Activated T-helper 1 cell treated with anti-CD3 and anti-CD28 coated beads, Interleukin-12 subunit alpha, Interleukin-12 subunit beta, Interleukin-2, Interleukin-4 antibody, amounts not matched to agents 30 ng/mL and 10 ng/mL and 1 ng/mL, durations not matched to agents 14 hours and 24 hours and 36 hours (primary cell): Measurements from ENCODE around the gene PRPF19. TPM values are rescaled to one million over a fixed set of nuclear protein-coding genes. Genes with fewer than 3 reads are reported as not detected.

Experiments
- DNase-seq: peaks from one replicate; pipeline ENCODE4 v3.0.0; 2021; ENCODE audit warnings: low spot score
- H3K27ac Mint-ChIP-seq: one replicate; pipeline ENCODE4 v1.8.0; 2021; ENCODE audit warnings: mild to moderate bottlenecking, mixed read lengths
- H3K27me3 Mint-ChIP-seq: one replicate; pipeline ENCODE4 v1.8.0; 2022; ENCODE audit warnings: mild to moderate bottlenecking, moderate library complexity, mixed read lengths; ENCODE audit not compliant: insufficient read depth
- H3K36me3 Mint-ChIP-seq: one replicate; pipeline ENCODE4 v1.8.0; 2021; ENCODE audit warnings: low read depth, mixed read lengths
- H3K4me1 Mint-ChIP-seq: one replicate; pipeline ENCODE4 v1.8.0; 2021; ENCODE audit warnings: low read depth, mixed read lengths
- H3K4me3 Mint-ChIP-seq: one replicate; pipeline ENCODE4 v1.8.0; 2021; ENCODE audit warnings: mild to moderate bottlenecking, moderate library complexity, mixed read lengths
- H3K9me3 Mint-ChIP-seq: one replicate; pipeline ENCODE4 v1.8.0; 2021; ENCODE audit warnings: mixed read lengths
- intact Hi-C: fragments of 100-400 bp; cut with micrococcal nuclease; formaldehyde crosslinking; loops from one replicate; pipeline ENCODE4 v1.15.1; 2024
- total RNA-seq: library from RNA; stranded (reverse); gene quantifications from 2 replicates; pipeline ENCODE4 v1.2.3, GENCODE V29; 2022

The PRPF19 gene
- total RNA-seq, 1 donor from 2014 or later: 222 TPM

DNA sequence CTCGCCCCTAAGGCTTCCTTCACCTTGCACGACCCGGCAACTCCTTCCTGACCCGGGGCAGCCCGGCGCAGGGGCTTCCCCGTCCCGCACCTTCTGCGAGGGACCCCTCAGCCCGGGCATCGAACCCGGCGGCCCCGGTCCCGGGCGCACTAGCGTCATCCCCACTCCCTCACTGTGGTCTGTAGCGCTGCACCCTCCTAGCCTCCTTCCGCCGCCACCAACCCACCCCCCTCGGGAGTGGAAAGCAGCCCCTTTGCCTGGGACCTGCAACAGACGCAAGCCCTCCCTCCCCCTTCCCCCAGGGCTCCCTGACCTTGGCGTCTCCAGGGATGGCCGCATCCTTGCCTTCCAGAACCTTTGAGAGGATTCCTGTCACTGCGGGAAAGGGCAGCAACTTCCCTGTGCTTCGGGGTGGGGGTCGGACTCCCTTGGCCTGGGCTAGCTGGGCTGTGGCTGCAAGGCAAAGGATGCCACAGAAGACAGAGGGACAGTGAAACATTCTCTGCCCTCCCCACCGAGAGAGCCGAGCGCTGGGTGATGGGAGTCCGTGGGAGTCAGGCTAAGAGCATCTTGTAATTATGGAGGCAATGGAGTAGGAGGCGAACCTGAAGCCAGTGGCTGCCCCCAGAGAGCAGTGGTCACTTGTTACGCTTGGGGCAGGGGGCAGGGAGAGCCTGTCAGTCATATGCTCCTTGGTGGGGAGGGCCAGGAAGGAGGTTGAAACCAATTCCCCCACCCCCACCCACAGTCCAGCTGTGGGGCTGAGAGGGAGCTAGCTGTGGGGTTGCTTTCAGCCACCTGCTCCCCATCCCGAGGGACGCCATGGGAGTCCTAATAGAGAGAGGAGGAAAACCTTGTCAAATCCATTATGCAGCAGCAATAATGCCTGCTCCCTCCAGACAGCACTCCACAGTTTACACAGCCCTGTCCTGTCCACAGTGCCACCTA, 18.8 kb upstream of the PRPF19 start:
- Mint-ChIP-seq H3K27ac (no peak overlapping the region), H3K4me1 (peaks cover 6% of the 10 kb centered on the region), H3K36me3 (peaks cover 23% of the 10 kb centered on the region), H3K9me3 (no peaks in the 10 kb centered on the region), H3K27me3 (peaks cover 22% of the 10 kb centered on the region), H3K4me3 (peak overlapping the region; percentile 61)
- no peak for DNase-seq
- intact Hi-C loops: loop anchor here (1.0 kb wide), 1 partner anchor 10 kb away; no protein-coding TSS in a partner anchor

DNA sequence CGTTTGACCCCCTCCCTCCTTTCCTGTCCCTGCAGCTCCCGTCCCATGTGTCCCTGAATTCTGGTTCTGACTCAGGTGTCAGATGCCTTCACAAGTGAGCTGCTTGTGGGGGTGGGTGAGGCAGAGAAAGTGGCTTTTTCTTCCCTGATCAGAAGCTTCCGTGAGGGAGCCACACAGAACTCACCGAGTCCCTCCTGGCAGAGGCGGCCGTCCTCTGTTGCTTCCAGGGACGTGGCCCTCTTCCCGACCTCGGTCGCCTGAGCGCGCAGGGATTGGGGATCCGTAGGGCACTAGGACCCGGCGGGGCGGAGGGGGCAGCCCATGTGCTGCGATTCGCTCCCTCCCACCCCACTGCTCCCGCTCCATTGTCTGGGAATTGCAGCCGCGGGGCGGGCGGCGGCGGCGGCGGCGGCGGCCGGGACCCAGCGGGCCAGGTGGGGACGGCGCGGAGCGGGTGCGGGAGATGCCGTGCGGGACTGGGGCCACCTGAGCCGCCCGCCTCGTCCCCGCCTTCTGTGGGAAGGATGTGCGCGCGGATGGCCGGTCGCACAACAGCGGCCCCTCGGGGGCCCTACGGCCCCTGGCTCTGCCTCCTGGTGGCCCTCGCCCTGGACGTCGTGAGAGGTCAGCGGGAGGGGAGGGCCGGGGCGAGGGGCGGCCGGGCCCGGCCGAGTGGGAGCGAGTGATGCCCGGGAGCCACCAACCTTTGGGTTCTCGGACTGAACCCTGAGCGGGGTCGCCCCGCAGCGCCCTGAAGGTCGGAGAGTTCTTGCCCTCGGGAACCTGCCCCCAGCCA, 17.9 kb upstream of the PRPF19 start, which contains the start of gene TMEM132A:
TMEM132A (plus strand) TSS at position 351 of the 796 bp plus-strand sequence; CDS start at position 525, 174 bp downstream.
- peaks cover 12% of the 10 kb centered on the region for H3K4me1 Mint-ChIP-seq
- intact Hi-C loops: loop anchor here (1.0 kb wide), 1 partner anchor 9 kb away; no protein-coding TSS in a partner anchor
- H3K4me3 Mint-ChIP-seq: peak within 1 kb of the TSS; percentile 65
- H3K27ac Mint-ChIP-seq: no peak within 1 kb of the TSS
- no peak for DNase-seq
- H3K9me3 Mint-ChIP-seq: no peaks in the 10 kb centered on the region
- peaks cover 27% of the 10 kb centered on the region for H3K36me3 Mint-ChIP-seq
- H3K27me3 Mint-ChIP-seq: peaks cover 19% of the 10 kb centered on the region

DNA sequence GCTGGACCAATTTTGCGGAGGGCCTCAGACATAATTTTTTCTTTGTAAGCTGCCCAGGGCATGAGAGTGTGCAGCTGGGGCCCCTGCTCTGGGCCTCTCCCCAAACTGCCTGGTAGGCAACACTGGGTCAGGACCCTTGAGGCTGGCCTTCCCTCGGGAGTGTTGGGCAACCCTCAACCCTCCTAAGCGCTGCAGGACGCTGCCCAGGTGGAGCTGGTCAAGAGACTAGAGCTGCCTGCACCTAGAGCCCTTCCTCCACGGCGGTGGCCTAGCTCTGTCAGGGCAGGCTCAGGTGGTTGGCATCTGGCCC, 17.4 kb upstream of the PRPF19 start:
- peak overlapping the region; percentile 53 for H3K4me3 Mint-ChIP-seq
- no peaks in the 10 kb centered on the region for H3K9me3 Mint-ChIP-seq
- intact Hi-C loops: loop anchor here (1.0 kb wide), 1 partner anchor 8 kb away; no protein-coding TSS in a partner anchor
- peaks cover 28% of the 10 kb centered on the region for H3K36me3 Mint-ChIP-seq
- peaks cover 19% of the 10 kb centered on the region for H3K27me3 Mint-ChIP-seq
- DNase-seq: no peak
- H3K4me1 Mint-ChIP-seq: peaks cover 18% of the 10 kb centered on the region
- H3K27ac Mint-ChIP-seq: no peak overlapping the region

DNA sequence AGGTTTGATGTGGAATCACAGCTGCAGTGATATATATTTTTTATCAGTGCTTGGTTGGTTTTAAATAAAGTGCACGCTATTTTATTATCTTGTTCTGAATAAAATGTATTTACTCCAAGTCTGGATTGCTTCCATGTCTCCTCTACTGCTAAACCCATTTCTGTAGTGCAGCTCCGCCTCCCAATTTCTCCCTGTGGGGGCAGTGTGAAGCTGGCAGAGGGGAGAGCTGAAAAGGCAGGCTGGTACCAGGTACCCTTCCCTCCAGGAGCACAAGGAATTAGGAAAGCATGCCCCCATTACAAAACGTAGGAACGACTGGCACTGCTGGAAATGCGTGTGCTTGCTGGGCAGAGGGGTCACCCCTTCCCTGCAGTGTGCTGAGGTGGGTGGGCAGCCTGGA, 16.9 kb upstream of the PRPF19 start:
- Mint-ChIP-seq H3K36me3 (peaks cover 28% of the 10 kb centered on the region), H3K27ac (no peak overlapping the region), H3K4me3 (peak overlapping the region; percentile 65), H3K27me3 (peaks cover 19% of the 10 kb centered on the region), H3K4me1 (peaks cover 19% of the 10 kb centered on the region), H3K9me3 (no peaks in the 10 kb centered on the region)
- no peak for DNase-seq
- intact Hi-C loops: no loop called here

DNA sequence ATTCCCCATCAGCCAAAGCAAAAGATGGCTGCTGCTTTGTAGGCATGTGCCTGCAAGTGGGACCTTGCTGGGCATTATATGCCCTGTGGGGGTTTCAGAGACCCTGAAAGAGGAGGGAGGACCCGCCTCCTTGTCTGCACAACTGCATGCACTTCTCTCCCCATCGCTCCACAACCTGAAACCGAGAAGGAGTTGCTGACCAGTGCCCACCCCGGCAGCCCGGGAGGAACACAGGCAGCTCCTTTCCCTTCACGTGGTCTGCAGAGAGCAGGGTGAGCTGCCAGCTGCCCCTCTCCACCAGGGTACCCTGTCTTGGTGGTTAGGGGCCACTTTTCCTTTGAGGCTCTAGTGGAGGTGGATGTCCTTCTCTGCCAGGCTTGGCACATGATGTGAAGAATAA, 16.5 kb upstream of the PRPF19 start:
- Mint-ChIP-seq H3K4me3 (no peak overlapping the region), H3K4me1 (peaks cover 19% of the 10 kb centered on the region), H3K27ac (no peak overlapping the region), H3K27me3 (peaks cover 19% of the 10 kb centered on the region), H3K36me3 (peaks cover 30% of the 10 kb centered on the region), H3K9me3 (no peaks in the 10 kb centered on the region)
- intact Hi-C loops: no loop called here
- DNase-seq: no peak

DNA sequence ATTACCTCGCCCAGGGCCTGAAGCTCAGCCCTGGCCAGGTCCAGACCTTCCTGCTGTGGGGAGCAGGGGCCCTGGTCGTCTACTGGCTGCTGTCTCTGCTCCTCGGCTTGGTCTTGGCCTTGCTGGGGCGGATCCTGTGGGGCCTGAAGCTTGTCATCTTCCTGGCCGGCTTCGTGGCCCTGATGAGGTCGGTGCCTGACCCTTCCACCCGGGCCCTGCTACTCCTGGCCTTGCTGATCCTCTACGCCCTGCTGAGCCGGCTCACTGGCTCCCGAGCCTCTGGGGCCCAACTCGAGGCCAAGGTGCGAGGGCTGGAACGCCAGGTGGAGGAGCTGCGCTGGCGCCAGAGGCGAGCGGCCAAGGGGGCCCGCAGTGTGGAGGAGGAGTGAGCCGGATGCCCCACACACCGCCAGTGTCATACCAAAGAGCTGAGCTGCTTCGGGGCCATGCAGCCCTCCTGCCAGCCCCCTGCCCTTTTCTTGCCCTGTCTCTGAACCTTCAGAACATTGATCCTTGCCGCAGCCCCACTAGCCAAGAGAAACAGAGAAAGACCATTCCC, 15.5 kb upstream of the PRPF19 start:
- peaks cover 34% of the 10 kb centered on the region for H3K36me3 Mint-ChIP-seq
- no peak overlapping the region for H3K4me3 Mint-ChIP-seq
- intact Hi-C loops: no loop called here
- DNase-seq: no peak
- no peak overlapping the region for H3K27ac Mint-ChIP-seq
- peaks cover 16% of the 10 kb centered on the region for H3K27me3 Mint-ChIP-seq
- H3K4me1 Mint-ChIP-seq: peaks cover 24% of the 10 kb centered on the region
- no peaks in the 10 kb centered on the region for H3K9me3 Mint-ChIP-seq

DNA sequence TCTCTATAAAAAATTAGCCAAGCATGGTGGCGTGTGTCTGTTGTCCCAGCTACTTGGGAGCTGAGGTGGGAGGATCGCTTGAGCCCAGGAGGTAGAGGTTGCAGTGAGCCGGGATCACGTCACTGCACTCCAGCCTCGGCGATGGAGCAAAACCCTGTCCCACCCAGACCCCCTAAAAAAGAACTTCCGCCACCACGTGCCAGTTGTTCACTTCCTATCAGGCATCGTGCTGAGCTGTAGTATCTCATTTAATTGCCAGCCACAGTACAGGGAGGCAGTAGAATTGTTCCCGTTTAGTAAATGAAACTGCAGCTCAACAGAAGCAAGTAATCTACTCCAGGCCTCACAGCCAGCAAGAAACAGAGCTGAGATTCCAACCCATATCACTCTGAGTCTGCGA, 14.9 kb upstream of the PRPF19 start:
- no peak for DNase-seq
- Mint-ChIP-seq H3K9me3 (no peaks in the 10 kb centered on the region), H3K36me3 (peaks cover 34% of the 10 kb centered on the region), H3K27me3 (peaks cover 12% of the 10 kb centered on the region), H3K4me1 (peaks cover 28% of the 10 kb centered on the region), H3K27ac (no peak overlapping the region), H3K4me3 (no peak overlapping the region)
- intact Hi-C loops: no loop called here

DNA sequence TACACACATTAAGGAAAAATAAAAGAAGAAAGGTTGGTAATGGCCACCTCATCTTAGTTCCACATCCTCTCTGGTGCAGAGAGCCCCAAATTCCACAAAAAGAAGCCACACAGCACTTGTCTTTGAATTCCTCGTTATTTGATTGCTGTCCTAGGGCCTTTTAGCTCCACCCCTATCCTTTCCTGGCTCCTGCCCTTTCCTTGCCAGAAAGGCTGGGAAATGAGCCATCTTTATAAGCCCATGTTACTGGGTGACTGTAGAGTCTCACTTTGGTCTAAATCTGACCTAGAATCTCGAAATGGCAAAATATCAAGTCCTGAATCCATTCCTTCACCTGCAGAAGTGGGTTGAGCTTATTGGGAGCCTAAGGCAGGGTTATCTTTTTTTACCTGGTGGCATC, 13.6 kb upstream of the PRPF19 start:
- Mint-ChIP-seq H3K9me3 (no peaks in the 10 kb centered on the region), H3K36me3 (peaks cover 38% of the 10 kb centered on the region), H3K27me3 (peaks cover 1% of the 10 kb centered on the region), H3K4me1 (peaks cover 36% of the 10 kb centered on the region), H3K4me3 (no peak overlapping the region), H3K27ac (no peak overlapping the region)
- intact Hi-C loops: no loop called here
- DNase-seq: no peak

DNA sequence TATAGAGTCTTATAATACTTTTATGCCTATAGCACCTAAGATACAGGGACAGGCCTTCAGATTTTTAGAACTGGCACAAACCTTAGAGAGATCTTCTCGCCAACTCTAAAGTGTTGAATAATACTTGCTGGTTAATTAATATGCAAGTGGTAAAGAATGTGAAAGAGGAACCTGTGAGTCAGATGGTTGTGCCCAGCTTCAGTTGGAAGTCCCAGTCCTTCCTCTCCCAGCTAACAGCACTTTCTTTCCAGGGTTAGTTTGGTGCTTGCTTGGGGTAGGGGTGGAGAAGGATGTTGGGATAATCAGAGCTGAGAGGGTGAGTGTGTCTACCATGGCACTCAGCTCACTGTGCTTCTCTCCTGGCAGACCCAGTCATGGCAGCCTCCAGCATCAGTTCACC, 12.9 kb upstream of the PRPF19 start:
- Mint-ChIP-seq H3K36me3 (peaks cover 38% of the 10 kb centered on the region), H3K9me3 (no peaks in the 10 kb centered on the region)
- intact Hi-C loops: no loop called here

DNA sequence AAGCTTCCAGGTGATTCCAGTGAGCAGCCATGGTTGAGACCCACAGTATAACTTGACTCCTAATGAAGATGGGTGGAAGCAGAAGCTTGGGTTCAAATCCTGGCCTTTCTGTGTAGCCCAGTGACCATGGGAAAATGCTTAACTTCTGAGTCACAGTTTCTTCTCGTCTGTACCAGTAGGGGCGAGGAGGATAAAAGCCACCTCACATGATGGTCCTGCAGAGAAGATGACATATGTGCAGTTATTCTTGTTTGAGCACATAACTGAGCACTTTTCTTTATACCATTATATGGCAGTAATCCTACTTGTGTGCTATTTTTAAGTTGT, 12.5 kb upstream of the PRPF19 start:
- Mint-ChIP-seq H3K27ac (no peak overlapping the region), H3K4me1 (peaks cover 42% of the 10 kb centered on the region), H3K4me3 (no peak overlapping the region), H3K9me3 (no peaks in the 10 kb centered on the region), H3K36me3 (peaks cover 38% of the 10 kb centered on the region), H3K27me3 (no peaks in the 10 kb centered on the region)
- intact Hi-C loops: no loop called here
- DNase-seq: no peak

More for the DNA sequence above, 12.9 kb upstream of the PRPF19 start:
- Mint-ChIP-seq H3K27ac (no peak overlapping the region), H3K4me3 (no peak overlapping the region), H3K27me3 (no peaks in the 10 kb centered on the region), H3K4me1 (peaks cover 39% of the 10 kb centered on the region)
- no peak for DNase-seq

DNA sequence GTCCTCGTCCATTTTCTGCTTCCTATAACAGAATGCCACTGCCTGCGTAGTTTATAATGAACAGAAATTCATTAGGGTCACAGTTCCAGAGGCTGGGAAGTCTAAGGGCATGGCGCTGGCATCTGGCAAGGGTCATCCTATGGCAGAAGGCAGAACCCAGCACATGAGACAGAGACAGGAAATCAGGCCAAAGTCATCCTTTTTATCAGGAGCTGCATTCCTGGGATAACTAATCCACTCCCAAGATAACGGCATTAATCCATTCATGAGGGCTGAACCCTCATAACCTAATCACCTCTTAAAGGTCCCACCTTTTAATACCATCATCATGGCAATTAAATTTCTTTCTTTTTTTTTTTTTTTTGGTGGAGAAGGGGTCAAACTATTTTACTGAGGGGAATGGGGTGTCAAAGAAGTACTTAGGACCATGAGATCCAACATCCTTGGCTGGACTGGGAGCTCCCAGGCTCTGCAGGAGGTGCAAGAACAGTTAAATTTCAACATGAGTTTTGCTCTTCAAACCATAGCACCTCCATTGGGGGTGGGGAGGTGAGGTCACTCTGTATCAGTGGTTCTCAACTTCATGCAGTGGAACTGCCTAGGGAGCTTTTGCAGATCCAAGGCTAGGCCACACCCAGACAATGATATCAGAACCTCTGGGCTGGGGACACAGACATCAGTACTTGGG, 12.0 kb upstream of the PRPF19 start:
- intact Hi-C loops: no loop called here
- no peak overlapping the region for H3K27ac Mint-ChIP-seq
- no peaks in the 10 kb centered on the region for H3K27me3 Mint-ChIP-seq
- no peak for DNase-seq
- H3K9me3 Mint-ChIP-seq: no peaks in the 10 kb centered on the region
- H3K36me3 Mint-ChIP-seq: peaks cover 36% of the 10 kb centered on the region
- no peak overlapping the region for H3K4me3 Mint-ChIP-seq
- H3K4me1 Mint-ChIP-seq: peaks cover 47% of the 10 kb centered on the region

DNA sequence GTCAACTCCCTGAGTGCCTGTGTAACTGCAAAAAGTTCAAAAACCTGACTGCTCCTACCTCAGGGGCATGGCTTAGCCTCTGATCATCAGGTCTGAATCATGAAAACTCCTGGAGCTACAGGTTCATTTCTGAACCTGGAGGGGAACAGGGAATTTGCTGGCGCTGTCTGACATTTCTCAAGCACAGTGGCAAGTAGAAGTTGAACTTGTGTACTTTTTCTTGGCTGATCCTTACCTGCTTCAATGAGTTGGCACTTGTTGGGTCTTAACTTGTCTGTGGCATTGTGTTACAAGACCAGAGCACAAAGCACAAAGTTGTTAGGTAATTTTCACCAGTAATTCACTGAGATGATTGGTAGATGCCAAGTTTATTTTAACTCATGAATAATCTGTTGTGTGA, 10.9 kb upstream of the PRPF19 start:
- peak overlapping the region; percentile 23 for H3K4me3 Mint-ChIP-seq
- H3K27ac Mint-ChIP-seq: no peak overlapping the region
- intact Hi-C loops: no loop called here
- H3K27me3 Mint-ChIP-seq: no peaks in the 10 kb centered on the region
- H3K36me3 Mint-ChIP-seq: peaks cover 30% of the 10 kb centered on the region
- no peak for DNase-seq
- H3K9me3 Mint-ChIP-seq: no peaks in the 10 kb centered on the region
- peaks cover 58% of the 10 kb centered on the region for H3K4me1 Mint-ChIP-seq
